NT2/D1 (cell line): Measurements from ENCODE around the gene PAQR5.

Experiments used
- SUZ12 ChIP-seq: IDR thresholded peaks from 2 replicates; pipeline ENCODE4 v1.6.1; 2011; ENCODE audit not compliant: insufficient read length, insufficient read depth; ENCODE audit errors: extremely low read depth
- YY1 ChIP-seq: IDR thresholded peaks from 2 replicates; pipeline ENCODE4 v1.6.1; 2011; ENCODE audit not compliant: insufficient read length, insufficient read depth
- ZNF274 ChIP-seq: IDR thresholded peaks from 2 replicates; pipeline ENCODE4 v1.6.1; 2011; ENCODE audit warnings: mild to moderate bottlenecking, low read depth, low read length

- TF ChIP-seq ZNF274 (no peak), YY1 (no peak), SUZ12 (no peak)
Measured at GRCh38 chr15:69410248-69410874, 111.6 kb downstream of the PAQR5 start.
